GM21737 (cell line): ENCODE data around the gene PPM1N.
A peak's percentile ranks its signal among the peaks of the same experiment; 100 is the strongest.
"Not testable (repeated sequence)": the region's sequence is repeated elsewhere in the genome, so short reads cannot be mapped to it uniquely, and the experiment has no call there.

Experiments
- ATAC-seq: cut with Tn5 transposase; IDR thresholded peaks from one replicate; pipeline ENCODE4 v1.9.1; 2021; ENCODE audit warnings: mild to moderate bottlenecking, moderate library complexity; ENCODE audit not compliant: unreplicated experiment

PPM1N gene

DNA sequence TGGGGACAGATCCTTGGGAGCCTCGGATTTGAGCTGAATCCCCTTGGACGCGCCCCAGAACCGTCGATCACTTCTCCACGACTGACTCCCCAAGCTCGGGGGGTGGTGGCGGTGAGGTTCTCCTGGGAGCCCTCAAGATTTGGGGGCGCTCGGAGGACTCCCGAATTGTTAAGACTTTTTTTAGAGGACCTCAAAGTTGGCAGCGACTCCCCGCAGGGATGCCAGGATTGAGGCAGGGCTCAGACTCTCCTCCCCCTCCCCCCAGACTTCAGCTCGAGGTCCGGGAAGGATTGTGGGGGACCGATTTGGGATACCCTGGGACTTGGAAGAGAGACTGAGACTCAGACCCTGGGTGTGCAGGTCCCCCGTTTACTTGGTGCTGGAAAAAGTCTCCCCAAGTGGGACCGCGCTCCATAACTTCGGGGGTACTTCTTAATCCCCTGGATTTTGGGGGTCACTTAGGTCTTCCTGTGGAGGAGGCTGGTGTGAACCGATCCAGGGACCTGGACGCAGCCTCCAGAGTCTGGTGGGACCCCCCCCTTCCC is 9.7 kb downstream of the PPM1N start:
- ATAC-seq = no peak

DNA sequence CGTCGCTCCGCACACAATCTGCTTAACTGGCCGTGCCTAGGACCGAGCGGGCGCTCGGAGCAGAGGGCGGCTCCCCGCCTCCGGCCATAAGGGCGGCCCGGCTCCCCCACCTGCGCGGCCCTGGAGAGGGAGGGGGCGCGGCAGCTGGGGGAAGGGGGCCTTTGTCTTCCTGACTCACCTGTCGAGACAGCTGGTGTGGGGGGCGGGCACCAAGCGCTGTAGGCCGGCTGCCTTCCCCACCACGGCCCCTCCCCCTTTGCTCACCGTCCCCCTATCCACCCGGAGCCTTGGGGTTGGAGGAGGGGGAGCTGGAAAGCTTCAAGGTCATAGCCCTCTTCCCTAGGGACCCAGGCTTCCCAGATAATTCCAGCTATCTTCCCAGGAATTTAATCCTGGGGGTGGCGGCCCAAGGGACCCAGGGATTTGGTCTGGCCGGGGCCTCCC is 10.2 kb downstream of the PPM1N start:
- ATAC-seq = no peak

DNA sequence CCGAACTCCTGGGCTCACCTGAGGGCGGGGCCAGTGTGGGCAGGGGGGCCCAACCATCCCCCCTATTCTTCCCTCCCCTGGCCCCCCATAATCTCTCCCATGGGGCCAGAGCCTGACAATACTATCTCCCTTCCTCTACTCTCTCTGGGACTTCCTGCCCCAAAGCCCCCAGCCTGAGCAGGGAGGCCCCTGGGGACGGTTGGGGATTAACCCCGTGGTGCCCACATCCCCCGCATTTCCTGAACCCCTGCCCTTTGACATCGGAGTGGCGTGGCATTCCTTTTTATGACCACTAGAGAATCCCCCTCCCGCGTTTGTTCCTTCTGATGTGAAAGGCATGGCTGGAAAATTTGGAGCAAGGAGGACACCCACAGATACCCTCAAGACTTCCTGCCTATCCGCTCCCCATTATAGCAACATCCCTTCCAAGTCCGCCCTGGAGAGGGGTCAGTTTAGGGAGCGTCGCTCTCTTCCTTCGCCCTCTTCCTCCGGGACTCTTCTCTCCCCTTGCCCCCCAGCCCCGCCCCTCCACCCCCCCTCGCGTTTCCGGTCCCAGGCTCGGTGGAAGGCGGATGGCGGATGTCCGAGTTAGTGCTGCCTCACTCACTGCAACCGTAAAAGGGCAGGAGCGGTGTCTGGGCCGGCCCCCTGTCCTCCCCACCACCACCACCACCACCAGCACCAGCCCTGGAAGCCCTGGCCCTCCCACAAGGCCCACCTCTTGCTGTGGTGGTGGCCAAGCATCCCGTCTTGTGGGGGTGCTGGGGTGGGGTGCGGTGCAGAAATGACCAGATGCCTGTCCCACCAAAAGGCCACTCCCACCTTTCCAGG is 10.8 kb downstream of the PPM1N start:
- ATAC-seq = no peak

DNA sequence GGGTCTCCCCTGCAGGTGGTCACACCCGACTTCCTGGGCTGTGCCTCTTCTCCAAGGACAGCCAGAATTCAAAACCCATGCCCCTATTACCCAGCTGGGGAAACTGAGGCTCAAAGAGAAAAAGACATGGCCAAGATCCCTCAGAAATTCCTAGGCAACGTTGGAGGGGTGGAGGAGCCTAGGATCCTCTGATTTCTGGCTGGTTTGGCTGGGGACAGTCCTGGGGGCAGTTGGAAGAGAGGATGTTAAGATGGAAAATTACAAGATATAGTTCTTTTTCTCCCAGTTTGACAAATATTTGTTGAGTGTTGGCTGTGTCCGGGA is 11.4 kb downstream of the PPM1N start:
- ATAC-seq = no peak

DNA sequence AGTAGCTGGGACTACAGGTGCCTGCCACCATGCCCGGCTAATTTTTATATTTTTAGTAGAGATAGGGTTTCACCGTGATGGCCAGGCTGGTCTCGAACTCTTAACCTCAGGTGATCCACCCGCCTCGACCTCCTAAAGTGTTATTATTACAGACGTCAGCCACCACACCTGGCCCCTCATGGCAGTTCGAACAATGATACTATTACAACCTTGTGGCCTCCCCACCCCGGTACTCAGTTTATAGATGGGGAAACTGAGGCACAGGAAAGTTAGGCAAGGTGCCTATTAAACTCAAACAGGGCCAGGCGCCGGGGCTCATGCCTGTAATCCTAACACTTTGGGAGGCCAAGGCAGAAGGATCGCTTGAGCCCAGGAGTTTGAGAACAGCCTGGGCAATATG is 12.1 kb downstream of the PPM1N start:
- ATAC-seq = not testable (repeated sequence)

DNA sequence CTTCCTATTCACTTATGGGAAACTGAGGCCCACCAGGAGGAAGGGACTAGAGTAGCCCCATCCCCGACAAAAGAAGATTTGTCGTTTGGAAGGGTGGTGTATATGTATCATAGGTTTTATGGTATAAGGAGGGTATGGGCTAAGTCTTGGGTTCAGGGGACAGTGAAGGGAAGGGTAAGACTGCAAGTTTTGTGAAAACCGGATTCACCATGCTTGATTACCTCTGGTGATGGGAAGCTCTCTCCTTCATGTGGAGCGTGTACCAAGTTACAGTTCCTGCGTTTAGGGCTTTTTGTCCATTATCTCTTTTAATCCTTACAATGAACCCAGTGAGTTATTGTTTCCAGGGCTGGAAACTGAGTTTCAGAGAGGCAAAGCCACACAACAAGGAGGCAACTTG is 12.8 kb downstream of the PPM1N start:
- no peak for ATAC-seq

DNA sequence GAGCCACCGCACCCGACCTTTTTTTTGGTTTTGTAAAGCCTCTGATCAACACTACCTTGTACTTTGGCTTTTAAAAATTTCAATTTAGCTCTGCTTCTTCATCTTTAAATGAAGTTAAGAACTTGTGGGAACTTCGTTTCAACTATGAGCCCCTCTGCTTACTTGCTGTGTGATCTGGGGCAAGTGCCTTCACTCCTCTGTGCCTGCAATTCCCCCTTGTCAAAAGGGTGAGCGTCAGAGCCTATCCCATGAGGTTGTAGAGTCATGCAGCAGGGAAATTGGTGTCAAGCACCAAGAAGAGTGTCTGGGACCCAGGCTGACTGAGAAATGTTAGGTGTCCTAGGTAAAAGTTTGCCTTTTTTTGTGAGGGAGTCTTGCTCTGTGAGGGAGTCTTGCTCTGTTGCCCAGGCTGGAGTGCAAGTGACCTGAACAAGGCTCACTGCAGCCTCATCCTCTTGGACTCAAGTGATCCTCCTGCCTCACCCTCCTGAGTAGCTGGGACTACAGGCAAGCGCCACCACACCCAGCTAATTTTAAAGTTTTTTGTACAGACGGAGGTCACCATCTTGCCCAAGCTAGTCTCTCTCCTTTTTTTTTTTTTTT is 14.7 kb downstream of the PPM1N start:
- no peak for ATAC-seq

DNA sequence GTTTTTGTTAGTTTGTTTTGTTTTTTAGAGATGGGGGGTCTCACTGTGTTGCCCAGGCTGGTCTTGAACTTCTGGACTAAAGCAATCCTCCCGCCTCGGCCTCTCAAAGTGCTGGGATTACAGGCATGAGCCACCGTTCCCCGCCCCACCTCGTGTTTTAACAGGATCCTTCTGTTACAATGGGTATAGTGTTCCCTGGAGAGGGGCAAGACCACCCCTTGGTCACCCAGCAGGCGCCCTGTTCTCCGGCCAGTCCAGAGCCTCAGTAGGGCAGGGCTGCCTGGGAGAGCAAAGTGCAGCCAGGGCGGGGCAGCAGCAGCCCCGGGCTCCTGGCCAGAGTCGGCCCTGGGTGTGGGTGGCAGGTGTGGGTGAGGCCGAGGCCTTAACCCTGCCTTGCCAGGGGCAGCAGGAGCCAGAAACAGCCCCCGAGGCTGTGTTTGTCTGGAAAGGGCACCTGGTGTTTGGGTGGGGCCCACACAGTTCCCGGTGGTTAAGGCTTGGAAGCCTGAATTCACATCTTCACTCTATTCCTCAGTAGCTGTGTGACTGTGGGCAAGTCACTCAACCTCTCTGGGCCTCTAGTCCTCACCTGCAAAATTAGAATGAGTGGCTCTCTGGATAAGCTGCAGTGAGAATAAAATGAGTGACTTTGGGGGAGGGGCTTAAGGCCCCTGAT is 16.3 kb downstream of the PPM1N start:
- no peak for ATAC-seq

DNA sequence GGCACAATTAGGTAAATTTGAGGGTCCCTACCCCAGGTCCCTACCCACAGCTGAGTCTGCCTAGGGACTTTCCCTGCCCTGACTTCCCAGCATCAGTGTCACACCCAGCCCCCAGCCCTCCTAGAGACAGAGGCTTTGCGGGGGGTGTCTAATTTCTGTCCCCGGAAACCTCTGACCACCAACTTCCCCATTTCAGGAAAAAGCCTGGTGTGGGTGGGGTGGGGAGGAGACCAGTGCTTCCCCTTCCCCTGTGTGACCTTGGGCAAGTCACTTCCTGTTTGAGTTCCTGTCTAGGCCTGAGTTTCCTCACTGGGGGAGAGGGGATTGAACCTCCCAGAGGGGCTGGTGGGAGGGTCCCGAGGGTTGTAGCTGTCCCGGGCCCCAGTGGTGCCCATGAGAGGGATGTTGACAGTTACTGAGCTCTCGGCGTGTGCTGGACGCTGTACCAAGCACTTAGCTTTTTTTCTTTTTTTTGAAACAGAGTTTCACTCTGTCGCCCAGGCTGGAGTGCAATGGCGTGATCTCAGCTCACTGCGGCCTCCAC is 16.9 kb downstream of the PPM1N start:
- no peak for ATAC-seq

DNA sequence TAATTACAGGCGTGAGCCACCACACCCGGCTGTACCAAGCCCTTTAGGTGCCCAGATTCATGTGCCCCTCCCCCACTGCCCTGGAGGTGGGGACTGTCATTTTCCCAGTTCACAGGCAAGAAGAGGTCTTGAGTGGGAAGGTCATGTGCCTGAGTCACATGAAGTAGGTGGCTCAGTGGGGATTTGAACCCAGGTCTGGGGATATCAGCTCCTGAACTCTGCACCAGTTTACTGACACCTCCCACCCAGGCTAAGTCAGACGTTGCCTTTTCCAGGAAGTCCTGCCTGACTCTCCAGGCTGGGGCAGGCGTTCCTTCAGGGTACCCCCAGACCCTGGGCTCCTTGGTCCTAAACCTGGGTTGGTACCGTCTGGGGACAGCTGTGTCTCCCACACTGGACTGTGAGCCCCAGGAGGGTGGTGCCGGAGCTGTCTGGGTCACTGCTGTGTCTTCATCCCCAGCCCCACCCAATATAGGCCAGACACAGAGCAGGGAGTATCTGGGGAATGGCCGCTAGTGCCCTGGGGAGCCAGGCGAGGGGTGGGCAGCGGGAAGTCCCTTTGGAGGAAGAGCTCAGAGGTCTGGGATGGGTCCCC is 17.7 kb downstream of the PPM1N start:
- ATAC-seq = no peak

DNA sequence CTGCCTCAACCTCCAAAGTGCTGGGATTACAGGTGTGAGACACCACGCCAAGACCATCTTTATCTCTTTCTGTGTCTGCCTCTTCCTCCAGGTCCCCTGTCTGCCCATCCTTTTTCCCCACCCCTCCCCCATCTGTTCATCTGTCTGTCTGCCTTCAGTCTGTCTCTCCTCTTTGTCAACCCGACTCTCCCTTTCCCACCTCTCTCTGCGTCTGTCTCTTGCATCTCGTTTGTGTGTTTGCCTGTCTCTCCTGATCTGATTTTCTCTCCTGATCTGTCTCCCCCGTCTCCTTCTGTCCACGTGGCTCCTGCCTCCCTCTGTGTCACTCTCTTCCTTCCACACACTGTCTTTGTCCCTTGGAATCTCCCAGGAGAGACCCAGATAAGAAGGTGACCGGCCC is 19.0 kb downstream of the PPM1N start:
- ATAC-seq = no peak

DNA sequence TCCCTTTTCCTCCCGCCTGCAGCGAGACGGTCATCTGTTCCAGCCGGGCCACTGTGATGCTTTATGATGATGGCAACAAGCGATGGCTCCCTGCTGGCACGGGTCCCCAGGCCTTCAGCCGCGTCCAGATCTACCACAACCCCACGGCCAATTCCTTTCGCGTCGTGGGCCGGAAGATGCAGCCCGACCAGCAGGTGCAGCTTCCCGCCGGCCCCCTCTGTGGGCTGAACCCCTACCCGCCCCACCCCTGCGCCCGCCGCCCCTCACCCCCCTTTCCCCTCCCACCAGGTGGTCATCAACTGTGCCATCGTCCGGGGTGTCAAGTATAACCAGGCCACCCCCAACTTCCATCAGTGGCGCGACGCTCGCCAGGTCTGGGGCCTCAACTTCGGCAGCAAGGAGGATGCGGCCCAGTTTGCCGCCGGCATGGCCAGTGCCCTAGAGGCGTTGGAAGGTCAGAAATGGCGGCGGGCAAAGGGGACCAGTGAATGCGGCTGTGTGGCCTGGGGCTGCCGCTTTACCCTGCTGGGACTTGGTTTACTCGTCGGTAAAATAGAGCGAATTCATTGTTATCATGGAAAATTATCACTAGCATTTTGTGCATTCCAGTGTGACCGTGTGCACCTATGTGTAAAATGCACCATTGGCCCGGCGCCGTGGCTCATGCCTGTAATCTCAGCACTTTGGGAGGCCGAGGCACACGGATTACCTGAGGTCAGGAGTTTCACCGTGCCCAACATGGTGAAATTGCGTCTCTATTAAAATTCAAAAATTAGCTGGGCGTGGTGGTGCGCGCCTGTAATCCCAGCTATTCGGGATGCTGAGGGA is 19.6 kb downstream of the PPM1N start:
- ATAC-seq = no peak

DNA sequence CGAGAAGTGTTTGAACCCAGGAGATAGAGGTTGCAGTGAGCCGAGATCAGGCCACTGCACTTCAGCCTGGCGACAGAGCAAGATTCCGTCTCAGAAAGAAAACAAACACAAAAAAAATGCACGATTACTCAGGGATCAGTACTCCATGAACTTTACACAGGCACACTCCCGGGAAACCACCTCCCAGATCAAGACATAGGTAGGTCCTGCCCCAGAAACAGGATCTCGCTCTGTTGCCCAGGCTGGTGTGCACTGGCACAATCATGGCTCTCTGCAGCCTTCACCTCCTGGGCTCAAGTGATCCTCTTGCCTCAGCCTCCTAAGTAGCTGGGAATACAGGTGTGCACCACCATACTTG is 20.2 kb downstream of the PPM1N start:
- no peak for ATAC-seq

DNA sequence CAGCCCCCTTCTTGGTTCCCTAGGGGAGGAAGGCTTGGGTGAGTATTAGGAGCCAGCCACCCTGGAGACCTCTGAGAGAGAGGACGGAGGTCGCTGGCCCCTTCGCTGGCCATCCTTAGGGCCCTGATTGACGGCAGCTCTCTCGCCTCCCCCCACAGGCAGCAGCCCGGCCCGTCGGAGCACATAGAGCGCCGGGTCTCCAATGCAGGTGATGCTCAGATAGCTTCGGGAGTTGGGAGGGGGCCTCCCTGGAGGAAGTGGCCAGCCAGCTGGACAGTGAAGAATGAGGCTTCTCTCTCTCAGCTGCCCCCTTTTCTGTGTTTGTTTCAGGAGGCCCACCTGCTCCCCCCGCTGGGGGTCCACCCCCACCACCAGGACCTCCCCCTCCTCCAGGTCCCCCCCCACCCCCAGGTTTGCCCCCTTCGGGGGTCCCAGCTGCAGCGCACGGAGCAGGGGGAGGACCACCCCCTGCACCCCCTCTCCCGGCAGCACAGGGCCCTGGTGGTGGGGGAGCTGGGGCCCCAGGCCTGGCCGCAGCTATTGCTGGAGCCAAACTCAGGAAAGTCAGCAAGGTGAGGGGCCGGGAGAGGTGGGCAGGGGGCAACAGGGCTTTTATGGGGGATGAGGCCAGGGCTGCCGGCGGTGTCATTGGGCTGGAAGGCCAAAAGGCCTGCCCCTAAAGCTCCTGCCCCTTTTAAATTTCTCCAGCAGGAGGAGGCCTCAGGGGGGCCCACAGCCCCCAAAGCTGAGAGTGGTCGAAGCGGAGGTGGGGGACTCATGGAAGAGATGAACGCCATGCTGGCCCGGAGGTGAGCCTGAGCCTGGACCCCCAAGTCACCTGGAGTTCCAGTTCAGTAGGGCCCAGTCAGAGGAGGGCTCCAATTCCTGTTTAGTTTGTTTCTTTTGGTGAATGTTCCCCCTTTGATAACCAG is 24.0 kb downstream of the PPM1N start:
- ATAC-seq = no peak

DNA sequence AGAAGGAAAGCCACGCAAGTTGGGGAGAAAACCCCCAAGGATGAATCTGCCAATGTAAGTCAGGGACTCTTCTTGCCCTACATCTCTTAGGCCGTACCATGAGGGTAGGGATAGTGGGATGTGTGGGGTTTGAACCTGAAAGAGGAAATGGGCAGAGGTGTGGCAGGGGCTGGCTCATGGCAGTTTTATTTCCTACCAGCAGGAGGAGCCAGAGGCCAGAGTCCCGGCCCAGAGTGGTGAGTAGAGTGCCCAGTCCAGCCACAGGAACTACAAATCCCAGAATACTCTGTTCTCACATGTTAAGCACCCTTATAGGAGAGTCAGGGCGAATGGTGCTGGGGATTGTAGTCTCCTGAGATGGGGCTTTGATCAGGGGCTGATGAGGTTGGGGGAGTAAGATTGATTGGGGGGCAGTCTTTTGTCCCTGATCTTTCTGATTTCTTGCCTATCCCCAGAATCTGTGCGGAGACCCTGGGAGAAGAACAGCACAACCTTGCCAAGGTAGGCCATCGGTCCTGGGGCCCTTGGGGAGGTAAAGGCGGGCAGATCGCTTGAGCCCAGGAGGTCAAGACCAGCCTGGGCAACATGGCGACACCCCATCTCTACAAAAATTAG is 25.5 kb downstream of the PPM1N start:
- ATAC-seq = peak; percentile 65

DNA sequence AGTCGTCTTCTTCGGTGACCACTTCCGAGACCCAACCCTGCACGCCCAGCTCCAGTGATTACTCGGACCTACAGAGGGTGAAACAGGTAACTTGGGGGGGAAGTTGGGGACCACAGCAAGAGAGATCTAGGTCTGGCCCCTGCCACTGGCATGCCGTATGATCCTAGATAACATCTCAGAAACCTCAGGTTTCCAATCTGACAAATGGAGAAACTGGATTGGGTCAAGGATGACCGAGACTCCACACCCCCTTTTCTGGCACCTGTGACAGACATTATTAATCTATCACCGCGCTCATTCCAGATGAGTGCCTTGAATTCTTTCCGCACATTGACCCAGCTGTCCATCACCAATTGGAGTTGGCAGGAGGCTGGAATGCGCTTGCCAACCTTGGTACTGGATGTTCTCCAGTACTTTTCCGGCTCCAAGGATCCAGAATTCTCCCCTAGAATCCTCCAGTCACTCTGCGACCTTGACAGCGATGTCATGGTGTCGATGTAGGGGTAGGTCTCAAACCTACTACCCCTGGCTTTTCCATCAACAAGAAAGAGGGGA is 26.4 kb downstream of the PPM1N start:
- no peak for ATAC-seq

DNA sequence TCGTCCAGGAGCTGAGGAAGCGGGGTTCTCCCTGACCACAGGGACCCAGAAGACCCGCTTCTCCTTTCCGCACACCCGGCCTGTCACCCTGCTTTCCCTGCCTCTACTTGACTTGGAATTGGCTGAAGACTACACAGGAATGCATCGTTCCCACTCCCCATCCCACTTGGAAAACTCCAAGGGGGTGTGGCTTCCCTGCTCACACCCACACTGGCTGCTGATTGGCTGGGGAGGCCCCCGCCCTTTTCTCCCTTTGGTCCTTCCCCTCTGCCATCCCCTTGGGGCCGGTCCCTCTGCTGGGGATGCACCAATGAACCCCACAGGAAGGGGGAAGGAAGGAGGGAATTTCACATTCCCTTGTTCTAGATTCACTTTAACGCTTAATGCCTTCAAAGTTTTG is 27.9 kb downstream of the PPM1N start:
- ATAC-seq = no peak

DNA sequence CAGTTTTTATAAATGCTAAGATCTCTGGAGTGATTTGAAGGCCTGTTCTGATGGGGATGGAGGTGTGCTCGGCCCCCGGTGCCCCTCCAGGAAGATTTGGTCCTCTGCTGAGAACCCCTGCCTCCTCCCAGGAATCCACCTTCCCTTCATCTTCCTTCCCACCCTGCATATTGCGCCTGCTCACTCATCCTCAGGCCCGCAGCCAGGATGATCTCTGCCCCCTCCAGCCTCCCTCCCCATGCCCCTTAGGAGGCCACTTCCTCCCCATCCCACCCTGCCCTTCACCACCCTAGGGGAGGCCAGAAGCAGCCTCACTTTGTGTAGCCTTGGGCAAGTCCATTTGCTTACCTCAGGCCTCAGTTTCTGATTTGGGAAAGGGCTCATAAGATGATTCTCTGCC is 28.7 kb downstream of the PPM1N start:
- no peak for ATAC-seq

DNA sequence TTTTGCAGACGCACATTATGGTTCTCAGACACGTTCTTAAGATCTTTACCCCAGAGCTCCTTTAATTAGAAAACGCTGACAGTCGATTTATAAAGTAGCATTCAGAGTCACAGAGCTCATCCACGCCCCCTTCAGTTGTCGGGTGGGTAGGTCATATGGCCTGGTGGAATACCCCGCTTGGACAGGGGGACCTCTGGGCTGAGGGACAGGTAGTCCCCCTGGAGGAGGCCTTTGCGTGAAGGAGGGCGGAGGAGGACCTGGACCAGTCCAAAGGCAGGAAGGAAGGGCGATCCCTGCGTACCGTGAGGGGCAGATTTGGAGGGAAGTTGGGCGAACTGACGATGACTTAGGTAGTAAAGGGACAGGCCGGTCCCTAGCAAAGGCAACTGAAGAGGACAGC is 29.5 kb downstream of the PPM1N start:
- ATAC-seq = no peak
